GM12873 (cell line): Measurements from ENCODE around the gene RLF.

Source experiments
- TF ChIP-seq, protein P1 (sequence below): IDR thresholded peaks from 2 replicates; pipeline ENCODE4 v1.5.1; 2012; ENCODE audit warnings: low read depth, mild to moderate bottlenecking, moderate library complexity, low read length, control low read depth; ENCODE audit not compliant: insufficient read depth; ENCODE audit errors: missing control alignments

Gene RLF

DNA sequence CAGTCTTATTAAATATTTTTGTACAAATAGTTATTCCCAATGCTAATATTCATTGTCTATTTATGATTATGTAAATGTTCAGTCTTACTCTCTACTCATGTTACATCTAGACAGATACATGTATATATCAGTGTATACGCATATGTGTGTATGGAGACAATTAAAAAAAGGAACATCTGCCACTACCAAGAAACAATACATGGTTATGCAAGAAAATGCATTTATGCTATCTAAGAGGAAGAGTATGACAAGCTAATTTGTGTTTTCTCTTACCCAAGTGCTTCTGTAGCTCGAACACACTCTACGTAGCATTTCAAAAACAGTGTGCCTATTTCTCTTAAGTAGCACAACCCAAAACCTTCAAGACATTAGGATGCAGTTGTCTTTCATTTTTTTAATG, 6.1 kb upstream of the RLF start:
- TF ChIP-seq, protein P1, sequence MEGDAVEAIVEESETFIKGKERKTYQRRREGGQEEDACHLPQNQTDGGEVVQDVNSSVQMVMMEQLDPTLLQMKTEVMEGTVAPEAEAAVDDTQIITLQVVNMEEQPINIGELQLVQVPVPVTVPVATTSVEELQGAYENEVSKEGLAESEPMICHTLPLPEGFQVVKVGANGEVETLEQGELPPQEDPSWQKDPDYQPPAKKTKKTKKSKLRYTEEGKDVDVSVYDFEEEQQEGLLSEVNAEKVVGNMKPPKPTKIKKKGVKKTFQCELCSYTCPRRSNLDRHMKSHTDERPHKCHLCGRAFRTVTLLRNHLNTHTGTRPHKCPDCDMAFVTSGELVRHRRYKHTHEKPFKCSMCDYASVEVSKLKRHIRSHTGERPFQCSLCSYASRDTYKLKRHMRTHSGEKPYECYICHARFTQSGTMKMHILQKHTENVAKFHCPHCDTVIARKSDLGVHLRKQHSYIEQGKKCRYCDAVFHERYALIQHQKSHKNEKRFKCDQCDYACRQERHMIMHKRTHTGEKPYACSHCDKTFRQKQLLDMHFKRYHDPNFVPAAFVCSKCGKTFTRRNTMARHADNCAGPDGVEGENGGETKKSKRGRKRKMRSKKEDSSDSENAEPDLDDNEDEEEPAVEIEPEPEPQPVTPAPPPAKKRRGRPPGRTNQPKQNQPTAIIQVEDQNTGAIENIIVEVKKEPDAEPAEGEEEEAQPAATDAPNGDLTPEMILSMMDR, result no peak

DNA sequence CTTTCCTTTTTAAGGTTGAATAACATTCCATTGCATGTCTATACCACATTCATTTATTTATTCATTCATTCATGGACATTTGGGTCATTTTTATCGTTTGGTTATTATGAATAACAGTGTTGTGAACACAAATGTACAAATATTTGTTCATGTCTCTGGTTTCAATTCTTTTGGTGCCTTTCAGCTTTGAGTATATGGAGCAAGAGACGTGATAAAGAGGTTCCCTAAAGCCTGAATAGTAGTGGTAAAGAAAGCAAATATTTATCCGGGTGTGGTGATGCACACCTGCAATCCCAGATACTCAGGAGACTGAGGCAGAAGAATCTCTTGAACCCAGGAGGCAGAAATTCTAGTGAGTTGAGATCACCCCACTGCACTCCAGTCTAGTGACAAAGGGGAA, 5.3 kb upstream of the RLF start:
- TF ChIP-seq, protein P1, result no peak

DNA sequence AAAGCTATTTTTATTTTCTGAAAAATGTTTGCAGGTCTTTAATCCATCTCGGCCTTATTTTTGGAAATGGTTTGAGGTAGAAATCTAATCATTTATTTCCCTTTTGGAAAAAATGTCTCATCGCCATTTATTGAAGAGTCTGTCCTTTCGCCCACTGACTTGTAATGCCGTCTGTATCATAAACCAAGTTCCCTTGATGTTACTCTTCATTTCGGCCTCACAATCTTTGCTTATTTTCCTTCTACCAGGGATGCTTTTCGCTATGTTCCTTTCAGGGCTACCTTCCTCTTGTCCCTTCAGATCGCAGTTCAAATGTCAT, 422 bp upstream of the RLF start:
- TF ChIP-seq, protein P1, result no peak

DNA sequence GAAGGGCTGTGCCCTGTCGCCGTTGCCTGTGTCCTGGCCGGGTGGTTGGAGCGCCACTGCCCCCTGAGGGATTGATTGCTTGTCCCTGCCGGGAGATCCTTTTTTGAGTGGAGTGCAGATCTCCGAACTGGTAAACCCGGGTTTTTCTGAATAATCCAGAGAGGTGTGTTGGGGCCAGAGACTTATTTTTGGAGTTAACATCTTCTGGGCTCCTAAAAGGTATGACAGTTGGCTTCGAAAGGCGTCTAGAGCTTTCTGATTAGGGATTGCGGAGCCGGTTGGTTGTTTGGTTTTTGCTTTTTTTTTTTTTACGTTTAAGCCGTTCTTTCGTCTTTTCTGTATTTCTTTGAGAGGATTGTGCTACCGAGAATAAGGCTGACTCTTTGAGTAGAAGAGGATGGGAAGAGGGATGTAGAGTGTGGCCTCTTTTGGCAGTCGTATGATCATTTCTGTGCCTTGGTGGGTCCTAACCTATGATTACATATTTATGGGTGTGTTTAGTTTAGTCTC, 756 bp downstream of the RLF start:
- TF ChIP-seq, protein P1, result peak; percentile 12

DNA sequence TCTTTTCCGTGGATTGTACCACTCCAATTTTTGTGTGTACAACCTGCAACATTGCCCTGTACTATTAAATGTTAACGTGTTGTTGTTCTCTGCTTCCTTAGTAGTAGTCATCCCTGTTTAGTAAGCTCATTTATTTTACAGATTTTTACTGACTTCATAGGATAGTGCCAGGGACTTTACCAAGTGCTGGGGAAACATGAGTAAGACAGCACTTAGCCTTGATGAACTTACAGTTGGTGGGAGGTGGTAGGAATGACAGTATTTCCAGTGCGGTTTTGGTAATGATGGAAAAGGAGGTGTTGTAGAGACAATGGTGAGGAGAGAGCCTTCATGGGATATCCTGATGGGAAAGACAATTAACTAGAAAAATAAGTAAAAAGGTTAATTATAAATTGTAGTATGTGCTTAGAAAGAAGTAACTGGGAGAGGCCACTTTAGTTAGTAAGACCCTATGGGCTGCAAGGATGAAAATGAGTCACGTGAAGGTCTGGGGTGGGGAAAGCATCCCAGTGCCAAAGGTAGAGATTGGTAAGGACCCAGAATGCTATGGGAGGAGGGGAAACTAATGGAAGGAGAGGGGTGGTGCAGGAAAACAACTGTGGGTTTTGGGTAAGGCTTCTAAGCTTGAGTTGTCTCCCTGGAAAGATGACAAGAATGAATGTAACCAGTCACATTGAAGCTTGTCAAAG, 1.7 kb downstream of the RLF start:
- TF ChIP-seq, protein P1, result no peak

DNA sequence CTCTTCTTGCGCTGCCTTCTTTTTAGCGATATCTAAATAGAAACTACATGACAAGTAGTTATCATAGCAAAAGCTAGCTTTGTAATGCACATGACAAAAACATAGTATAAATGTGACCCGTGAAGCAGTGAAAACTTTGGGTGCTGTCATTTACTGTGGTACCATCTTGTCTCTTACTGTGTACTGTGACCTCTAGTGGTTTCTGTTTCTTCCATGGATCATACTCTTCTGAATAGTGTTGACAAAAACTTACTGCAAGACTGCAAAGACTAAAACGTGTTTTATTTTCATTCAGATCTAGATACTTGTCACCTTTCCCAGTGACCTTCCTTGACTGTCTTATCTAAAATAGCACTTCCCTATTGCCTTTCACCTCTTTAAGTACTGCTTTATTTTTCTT, 6.1 kb downstream of the RLF start:
- TF ChIP-seq, protein P1, result peak; percentile 34

DNA sequence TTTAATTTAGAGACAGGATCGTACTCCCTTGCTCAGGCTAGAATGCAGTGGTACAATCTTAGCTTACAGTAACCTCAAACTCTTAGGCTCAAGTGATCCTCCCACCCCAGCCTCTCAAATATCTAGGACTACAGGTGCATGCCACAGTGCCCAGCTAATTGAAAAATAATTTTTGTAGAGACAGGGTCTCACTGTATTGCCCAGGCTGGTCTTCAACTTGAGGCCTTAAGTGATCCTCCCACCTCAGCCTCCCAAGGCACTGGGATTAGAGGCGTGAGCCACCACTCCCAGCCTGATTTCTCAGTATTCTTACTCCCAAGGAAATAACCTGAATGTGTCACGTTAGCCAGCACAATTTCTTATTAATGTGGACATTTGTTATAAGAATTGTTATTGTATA, 9.8 kb downstream of the RLF start:
- TF ChIP-seq, protein P1, result no peak
